Mesothelial cell of epicardium (in vitro differentiated cells): ENCODE measurements around the gene TNKS1BP1. TPM values are rescaled to one million over a fixed set of nuclear protein-coding genes. Genes with fewer than 3 reads are reported as not detected.

Experiments
- DNase-seq, 2 experiments: peaks; one replicate each; pipeline ENCODE4 v3.0.0; 2021; ENCODE audit warnings: low spot score in 2 of 2; ENCODE audit not compliant: unreplicated experiment in 2 of 2
- H3K27ac Mint-ChIP-seq: 2 replicates; pipeline ENCODE4 v1.8.0; 2021; ENCODE audit warnings: mixed read lengths
- H3K27me3 Mint-ChIP-seq: 2 replicates; pipeline ENCODE4 v1.8.0; 2021; ENCODE audit warnings: low read depth, mixed read lengths
- H3K36me3 Mint-ChIP-seq: 2 replicates; pipeline ENCODE4 v1.8.0; 2021; ENCODE audit warnings: mixed read lengths
- H3K4me1 Mint-ChIP-seq: 2 replicates; pipeline ENCODE4 v1.8.0; 2021; ENCODE audit warnings: mixed read lengths
- H3K4me3 Mint-ChIP-seq: 2 replicates; pipeline ENCODE4 v1.8.0; 2021; ENCODE audit warnings: mild to moderate bottlenecking, moderate library complexity, mixed read lengths
- H3K9me3 Mint-ChIP-seq: 2 replicates; pipeline ENCODE4 v1.8.0; 2021; ENCODE audit warnings: mixed read lengths
- total RNA-seq: library from RNA; stranded (reverse); gene quantifications from 3 replicates; pipeline ENCODE4 v1.2.1, GENCODE V29; 2021
- TF ChIP-seq, protein P1 (sequence below): fragments of 200-600 bp; sonication (generic); IDR thresholded peaks from one replicate; pipeline ENCODE4 v1.5.0; 2021; ENCODE audit warnings: antibody characterized with exemption; ENCODE audit not compliant: unreplicated experiment

Gene TNKS1BP1
- total RNA-seq, 1 donor from 2014 or later = 216 TPM

DNA sequence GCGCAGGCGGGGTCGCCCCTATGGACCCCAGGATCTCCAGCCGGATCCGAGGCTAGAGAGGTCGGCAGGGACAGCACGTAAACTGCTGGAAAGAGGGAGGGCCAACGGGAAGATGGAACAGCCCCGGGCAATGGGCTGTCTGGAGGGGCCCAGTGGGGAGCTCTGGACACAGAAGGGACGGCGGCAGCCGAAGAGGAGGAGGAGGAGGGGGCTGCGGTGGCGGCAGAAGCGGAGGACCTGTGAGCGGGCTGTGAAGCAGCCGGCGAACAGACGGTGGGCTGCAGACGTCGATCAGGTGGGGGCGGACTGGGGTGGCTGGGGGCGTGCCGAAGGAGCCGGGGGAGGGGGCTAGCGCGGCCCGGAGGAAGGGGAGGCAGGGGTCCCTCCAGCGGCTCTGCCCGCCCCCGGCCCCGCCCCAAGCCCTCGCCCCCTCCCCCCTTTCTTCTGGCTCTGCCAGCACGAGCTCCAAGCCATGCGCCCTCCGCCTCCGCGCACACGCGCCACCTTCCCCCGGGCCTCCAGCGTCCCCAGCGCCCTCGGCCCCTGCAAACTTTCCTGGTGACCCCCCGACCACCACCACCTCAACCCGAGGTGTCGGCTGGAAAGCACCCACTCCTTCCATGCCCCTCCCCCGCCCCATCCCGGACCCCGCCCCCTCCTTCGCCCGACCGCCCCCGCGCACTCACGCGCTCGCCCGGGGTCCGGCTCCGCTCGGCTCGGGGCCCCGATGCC, 432 bp downstream of the TNKS1BP1 start:
- peaks cover 59% of the 10 kb centered on the region for H3K4me1 Mint-ChIP-seq

DNA sequence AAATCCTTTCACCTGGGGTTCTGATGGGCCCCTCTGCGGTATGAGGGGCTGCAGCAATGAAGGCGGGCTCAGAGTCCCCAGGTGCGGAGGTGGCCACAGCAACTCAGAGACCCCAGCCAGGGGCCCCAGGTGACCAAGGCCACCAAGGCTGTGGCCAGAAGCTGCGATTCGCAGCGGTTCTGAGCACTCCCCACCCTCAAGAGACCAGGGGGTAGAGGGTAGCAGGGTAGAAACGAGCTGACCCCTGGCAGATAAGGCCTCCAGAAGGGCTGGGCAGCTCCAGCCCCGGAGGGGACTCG, 948 bp downstream of the TNKS1BP1 start:
- Mint-ChIP-seq H3K27ac (peak overlapping the region; percentile 98), H3K4me3 (peak overlapping the region; percentile 92), H3K9me3 (no peaks in the 10 kb centered on the region), H3K27me3 (no peaks in the 10 kb centered on the region), H3K36me3 (peaks cover 33% of the 10 kb centered on the region), H3K4me1 (peaks cover 62% of the 10 kb centered on the region)
- no peak for DNase-seq
- TF ChIP-seq, protein P1, sequence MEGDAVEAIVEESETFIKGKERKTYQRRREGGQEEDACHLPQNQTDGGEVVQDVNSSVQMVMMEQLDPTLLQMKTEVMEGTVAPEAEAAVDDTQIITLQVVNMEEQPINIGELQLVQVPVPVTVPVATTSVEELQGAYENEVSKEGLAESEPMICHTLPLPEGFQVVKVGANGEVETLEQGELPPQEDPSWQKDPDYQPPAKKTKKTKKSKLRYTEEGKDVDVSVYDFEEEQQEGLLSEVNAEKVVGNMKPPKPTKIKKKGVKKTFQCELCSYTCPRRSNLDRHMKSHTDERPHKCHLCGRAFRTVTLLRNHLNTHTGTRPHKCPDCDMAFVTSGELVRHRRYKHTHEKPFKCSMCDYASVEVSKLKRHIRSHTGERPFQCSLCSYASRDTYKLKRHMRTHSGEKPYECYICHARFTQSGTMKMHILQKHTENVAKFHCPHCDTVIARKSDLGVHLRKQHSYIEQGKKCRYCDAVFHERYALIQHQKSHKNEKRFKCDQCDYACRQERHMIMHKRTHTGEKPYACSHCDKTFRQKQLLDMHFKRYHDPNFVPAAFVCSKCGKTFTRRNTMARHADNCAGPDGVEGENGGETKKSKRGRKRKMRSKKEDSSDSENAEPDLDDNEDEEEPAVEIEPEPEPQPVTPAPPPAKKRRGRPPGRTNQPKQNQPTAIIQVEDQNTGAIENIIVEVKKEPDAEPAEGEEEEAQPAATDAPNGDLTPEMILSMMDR = no peak

More for the DNA sequence above, 432 bp downstream of the TNKS1BP1 start:
- H3K36me3 Mint-ChIP-seq = peaks cover 31% of the 10 kb centered on the region
- no peaks in the 10 kb centered on the region for H3K9me3 Mint-ChIP-seq
- DNase-seq = peak; percentile 65 to 76
- peak overlapping the region; percentile 92 for H3K4me3 Mint-ChIP-seq
- TF ChIP-seq, protein P1 = no peak
- H3K27ac Mint-ChIP-seq = peak overlapping the region; percentile 98
- H3K27me3 Mint-ChIP-seq = no peaks in the 10 kb centered on the region

DNA sequence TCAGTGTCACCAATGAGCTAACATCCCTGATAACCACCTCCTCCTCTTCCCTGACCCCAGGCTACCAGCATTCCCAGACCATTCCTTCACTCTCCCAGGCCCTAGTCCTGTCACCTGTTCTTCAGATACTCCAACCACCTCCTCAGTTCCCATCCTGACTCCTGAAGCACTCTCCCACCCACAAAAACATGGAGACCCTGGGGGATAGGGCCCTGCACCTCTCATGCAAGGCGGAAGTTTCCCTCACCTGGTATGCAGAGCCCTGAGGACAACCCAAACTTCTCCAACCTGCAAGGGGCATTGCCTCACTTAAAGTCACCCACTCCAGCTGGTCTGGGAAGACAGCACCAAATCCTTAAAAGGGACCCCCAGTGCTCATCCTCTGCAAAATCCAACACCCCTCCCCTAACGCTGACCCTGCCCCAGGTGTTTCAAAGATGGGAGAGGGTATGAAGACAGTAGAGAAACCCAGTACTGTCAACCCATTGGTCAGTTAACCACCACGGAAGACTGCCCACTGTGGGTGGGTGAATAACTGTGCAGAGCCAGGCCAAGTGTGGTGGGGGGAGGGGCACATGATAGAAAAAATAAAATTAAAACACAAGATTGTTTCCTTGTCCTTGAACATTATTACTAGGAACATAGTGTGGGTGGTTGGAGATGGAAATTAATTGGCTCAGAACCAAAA, 1.4 kb downstream of the TNKS1BP1 start:
- H3K36me3 Mint-ChIP-seq = peaks cover 30% of the 10 kb centered on the region
- no peaks in the 10 kb centered on the region for H3K27me3 Mint-ChIP-seq
- H3K9me3 Mint-ChIP-seq = no peaks in the 10 kb centered on the region
- H3K4me1 Mint-ChIP-seq = peaks cover 65% of the 10 kb centered on the region
- peak overlapping the region; percentile 98 for H3K27ac Mint-ChIP-seq
- TF ChIP-seq, protein P1 = no peak
- no peak for DNase-seq
- peak overlapping the region; percentile 92 for H3K4me3 Mint-ChIP-seq

DNA sequence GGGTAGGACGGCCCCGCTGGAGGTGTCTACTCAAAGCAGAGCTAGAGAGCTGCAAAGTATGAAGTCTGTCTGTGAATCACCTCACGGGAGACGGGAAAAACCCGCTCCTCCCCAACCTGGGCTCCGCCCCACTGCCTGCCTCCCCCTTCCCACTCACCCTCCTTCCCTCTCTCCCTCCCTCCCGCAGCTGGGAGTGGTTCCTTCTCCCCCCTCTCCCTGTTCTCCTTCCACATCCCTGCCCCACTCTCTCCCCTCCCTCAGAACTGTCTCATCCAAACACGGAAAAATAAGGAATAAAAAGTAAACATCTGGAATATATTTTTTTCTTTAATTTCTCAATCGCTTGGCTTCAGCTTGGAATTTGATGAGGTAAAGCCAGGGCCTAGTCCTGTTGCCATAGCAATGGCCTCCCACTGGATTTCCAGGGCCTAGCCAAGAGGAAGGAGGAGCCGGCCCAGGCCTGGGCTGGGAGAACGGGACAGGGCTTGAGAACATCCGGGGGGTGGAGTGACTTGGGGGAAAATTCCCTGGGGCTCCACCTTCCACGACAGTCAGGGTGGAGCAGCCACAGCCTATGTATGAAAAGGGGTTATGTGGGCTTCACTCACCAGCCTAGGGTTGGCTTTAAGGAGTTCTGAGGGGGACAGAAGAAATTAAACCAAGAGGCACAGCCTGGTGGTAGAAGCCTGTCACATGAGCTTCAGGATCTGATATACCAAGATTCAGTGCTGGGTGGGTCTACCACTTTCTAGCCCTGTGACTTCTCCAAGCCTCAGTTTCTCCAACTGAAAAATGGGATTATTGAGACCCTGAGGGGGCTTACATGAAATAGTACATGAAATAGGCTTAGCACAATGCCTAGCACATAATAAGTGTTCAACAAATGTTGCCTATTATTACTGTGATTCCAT, 2.2 kb downstream of the TNKS1BP1 start:
- Mint-ChIP-seq H3K4me1 (peaks cover 68% of the 10 kb centered on the region), H3K4me3 (peak overlapping the region; percentile 92), H3K27me3 (no peaks in the 10 kb centered on the region), H3K27ac (peak overlapping the region; percentile 98), H3K36me3 (peaks cover 26% of the 10 kb centered on the region), H3K9me3 (no peaks in the 10 kb centered on the region)
- TF ChIP-seq, protein P1 = no peak
- peak; percentile 66 to 78 for DNase-seq

DNA sequence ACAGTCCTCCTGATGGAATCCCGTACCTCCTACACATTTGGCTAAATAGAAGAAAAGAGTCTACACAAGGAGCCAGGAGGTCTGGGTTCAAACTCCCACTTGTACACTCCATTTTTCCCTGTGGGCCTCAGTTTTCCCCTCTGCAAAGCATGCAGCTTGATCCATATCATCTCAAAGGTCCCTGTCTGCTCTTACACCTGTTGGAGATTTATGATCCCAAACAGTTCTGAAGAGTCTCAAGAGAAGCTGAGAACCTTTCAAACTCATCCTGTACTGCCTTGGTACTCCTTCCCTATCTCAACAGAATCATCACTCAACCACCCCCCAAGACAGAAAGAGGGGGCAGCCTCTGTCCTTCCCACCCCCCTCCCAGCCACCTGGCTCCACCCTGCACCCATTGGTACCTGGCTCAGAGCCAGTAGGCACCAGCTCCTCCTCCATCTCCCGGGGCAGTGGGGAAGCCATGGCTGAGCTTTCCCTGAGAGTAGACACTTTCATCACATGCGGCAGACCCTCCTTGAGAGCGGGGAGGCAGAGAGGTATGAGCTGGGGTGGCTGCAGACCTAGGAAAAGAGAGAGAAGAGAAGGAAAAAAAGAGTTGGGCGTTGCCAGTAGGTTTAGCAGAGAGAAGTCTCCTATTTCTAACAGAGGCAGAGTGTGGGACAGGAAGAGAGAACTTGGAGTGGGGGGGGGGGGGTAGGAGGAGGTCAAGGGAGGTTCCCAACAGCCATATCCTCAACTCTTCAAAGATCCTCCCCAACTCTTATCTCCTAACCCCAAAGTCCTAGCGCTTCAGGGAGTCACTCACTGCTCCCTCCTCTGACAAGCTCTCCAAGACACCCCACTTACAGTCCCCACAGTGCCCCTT, 3.1 kb downstream of the TNKS1BP1 start:
- no peak for DNase-seq
- Mint-ChIP-seq H3K9me3 (no peaks in the 10 kb centered on the region), H3K4me3 (peak overlapping the region; percentile 92), H3K36me3 (peaks cover 20% of the 10 kb centered on the region), H3K27me3 (no peaks in the 10 kb centered on the region), H3K4me1 (peaks cover 59% of the 10 kb centered on the region), H3K27ac (peak overlapping the region; percentile 98)
- TF ChIP-seq, protein P1 = no peak
